Uterus (tissue), 4 donors: Measurements from ENCODE around the gene GUCY2F. TPM values are rescaled to one million over a fixed set of nuclear protein-coding genes. Genes with fewer than 3 reads are reported as not detected.

ENCODE experiments used
- DNase-seq, 2 donors: peaks; one replicate each; pipeline ENCODE4 v3.0.0-alpha.2; 2019 to 2020
- H3K27ac ChIP-seq, 2 donors: fragments of 200-600 bp; sonication (generic); 1 replicate in 1 of 2; 2 replicates in 1 of 2; pipeline ENCODE4 v1.5.1; 2016 to 2018
- H3K27me3 ChIP-seq, 2 donors: fragments of 200-600 bp; sonication (generic); one replicate each; pipeline ENCODE4 v1.5.1; 2018 to 2019; ENCODE audit warnings: control low read depth in 1 of 2
- H3K36me3 ChIP-seq, 2 donors: fragments of 200-600 bp; sonication (generic); one replicate each; pipeline ENCODE4 v1.5.1; 2019; ENCODE audit warnings: control low read depth in 1 of 2
- H3K4me1 ChIP-seq, 2 donors: fragments of 200-600 bp; sonication (generic); one replicate each; pipeline ENCODE4 v1.5.1; 2018 to 2019; ENCODE audit warnings: control low read depth in 1 of 2
- H3K4me3 ChIP-seq, 2 donors: fragments of 200-600 bp; sonication (generic); 1 replicate in 1 of 2; 2 replicates in 1 of 2; pipeline ENCODE4 v1.5.1; 2018 to 2019; ENCODE audit warnings: mild to moderate bottlenecking in 1 of 2
- H3K9me3 ChIP-seq, 2 donors: fragments of 200-600 bp; sonication (generic); one replicate each; pipeline ENCODE4 v1.5.1; 2019; ENCODE audit warnings: control low read depth in 1 of 2
- POLR2A ChIP-seq, 2 donors: fragments of 450-650 bp; IDR thresholded peaks; one replicate each; pipeline ENCODE4 v1.6.1; 2016; ENCODE audit warnings: antibody characterized with exemption in 2 of 2, mild to moderate bottlenecking in 1 of 2, moderate library complexity in 1 of 2
- intact Hi-C: fragments of 100-400 bp; cut with DNase I; formaldehyde crosslinking; loops from one replicate; pipeline ENCODE4 v1.15.1; 2023; ENCODE audit warnings: low total_unique reads
- total RNA-seq, 4 donors: library from RNA; depleted of rRNA in 3 of 4; stranded (reverse); fragments of >200 nt in 3 of 4; gene quantifications; one replicate each; pipeline versions ENCODE4 v1.1.0 to v1.2.4, GENCODE V29; 2014 to 2023
- TF ChIP-seq, protein P1 (sequence below), 4 experiments: fragments of 200-600 bp in 2 of 4; fragments of 450-650 bp in 2 of 4; sonication (generic) in 2 of 4; IDR thresholded peaks; one replicate each; pipeline ENCODE4 v1.5.1; 2016 to 2019; ENCODE audit warnings: antibody characterized with exemption in 4 of 4, mild to moderate bottlenecking in 2 of 4, moderate library complexity in 1 of 4
- donor health status: DM: yes; HTN: yes; CAD: no.

The GUCY2F gene
- total RNA-seq, 4 donors from 2014 or later, result 0.14 TPM; not detected in 3

DNA sequence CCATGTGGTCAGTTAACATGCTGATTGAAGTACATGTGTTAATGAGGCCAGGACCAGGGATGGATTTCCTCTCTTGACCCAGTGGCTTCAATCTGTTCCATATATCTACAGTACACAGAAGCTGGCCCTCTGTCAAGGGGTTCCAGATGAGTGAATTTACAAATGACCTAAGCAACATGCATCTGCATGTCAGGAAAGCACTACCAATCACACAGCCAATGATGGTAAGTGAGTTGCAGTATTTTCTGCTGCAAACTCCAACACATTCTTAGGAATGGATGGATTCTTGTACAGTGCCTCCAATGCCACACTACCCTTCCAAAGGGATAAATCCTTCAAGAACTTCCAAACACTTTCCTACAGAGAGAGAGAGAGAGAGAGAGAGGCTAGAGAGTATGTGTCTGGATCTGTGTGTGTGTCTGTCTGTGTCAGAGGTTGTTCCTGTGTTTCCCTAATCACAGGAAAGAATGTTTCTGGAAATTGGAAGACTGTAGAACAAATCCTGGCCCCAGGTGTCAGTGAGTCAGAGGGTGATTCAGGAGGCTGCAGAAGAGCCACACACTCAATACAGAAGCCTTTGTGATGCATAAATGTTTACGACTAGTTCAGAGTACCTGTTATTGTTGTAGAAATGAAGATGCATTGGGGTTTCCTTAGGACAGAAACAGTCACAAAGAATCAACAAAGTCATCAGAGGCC is 107.5 kb downstream of the GUCY2F start:
- peaks cover 0 to 4% of the 10 kb centered on the region in 2 donors for H3K27me3 ChIP-seq
- intact Hi-C loops, result no loop called here
- TF ChIP-seq, protein P1, sequence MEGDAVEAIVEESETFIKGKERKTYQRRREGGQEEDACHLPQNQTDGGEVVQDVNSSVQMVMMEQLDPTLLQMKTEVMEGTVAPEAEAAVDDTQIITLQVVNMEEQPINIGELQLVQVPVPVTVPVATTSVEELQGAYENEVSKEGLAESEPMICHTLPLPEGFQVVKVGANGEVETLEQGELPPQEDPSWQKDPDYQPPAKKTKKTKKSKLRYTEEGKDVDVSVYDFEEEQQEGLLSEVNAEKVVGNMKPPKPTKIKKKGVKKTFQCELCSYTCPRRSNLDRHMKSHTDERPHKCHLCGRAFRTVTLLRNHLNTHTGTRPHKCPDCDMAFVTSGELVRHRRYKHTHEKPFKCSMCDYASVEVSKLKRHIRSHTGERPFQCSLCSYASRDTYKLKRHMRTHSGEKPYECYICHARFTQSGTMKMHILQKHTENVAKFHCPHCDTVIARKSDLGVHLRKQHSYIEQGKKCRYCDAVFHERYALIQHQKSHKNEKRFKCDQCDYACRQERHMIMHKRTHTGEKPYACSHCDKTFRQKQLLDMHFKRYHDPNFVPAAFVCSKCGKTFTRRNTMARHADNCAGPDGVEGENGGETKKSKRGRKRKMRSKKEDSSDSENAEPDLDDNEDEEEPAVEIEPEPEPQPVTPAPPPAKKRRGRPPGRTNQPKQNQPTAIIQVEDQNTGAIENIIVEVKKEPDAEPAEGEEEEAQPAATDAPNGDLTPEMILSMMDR (IDR thresholded peaks at IDR 0.05), result no peak
- no peak for TF ChIP-seq POLR2A (IDR thresholded peaks at IDR 0.05)
- no peak overlapping the region for H3K27ac ChIP-seq
- H3K9me3 ChIP-seq, result no peaks in the 10 kb centered on the region
- no peak overlapping the region for H3K4me3 ChIP-seq
- DNase-seq, result no peak
- H3K36me3 ChIP-seq, result no peaks in the 10 kb centered on the region
- no peaks in the 10 kb centered on the region for H3K4me1 ChIP-seq

DNA sequence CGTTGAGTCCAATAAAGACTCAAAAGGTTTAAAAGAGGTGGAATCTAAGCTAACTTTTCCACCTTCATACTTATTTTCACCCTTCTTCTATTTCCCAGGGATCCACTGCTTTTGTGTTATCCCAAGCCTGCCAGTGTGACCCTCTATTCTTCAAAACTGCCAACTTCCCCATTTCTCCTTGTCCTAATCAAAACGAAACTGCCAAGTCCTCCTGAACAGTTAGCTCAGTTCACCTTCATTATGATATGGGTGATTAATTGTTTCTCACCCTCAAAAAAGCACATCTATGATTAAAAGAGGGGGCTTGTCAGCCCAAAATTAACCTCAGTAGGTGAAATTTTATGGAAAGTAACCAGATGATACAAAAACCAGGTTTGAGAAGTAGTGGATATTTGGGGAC is 108.4 kb downstream of the GUCY2F start:
- no peak for DNase-seq
- no peaks in the 10 kb centered on the region for H3K4me1 ChIP-seq
- no peaks in the 10 kb centered on the region for H3K36me3 ChIP-seq
- TF ChIP-seq POLR2A (IDR thresholded peaks at IDR 0.05), result no peak
- no peak overlapping the region for H3K27ac ChIP-seq
- intact Hi-C loops, result no loop called here
- no peaks in the 10 kb centered on the region for H3K9me3 ChIP-seq
- no peak overlapping the region for H3K4me3 ChIP-seq
- H3K27me3 ChIP-seq, result no peaks in the 10 kb centered on the region

DNA sequence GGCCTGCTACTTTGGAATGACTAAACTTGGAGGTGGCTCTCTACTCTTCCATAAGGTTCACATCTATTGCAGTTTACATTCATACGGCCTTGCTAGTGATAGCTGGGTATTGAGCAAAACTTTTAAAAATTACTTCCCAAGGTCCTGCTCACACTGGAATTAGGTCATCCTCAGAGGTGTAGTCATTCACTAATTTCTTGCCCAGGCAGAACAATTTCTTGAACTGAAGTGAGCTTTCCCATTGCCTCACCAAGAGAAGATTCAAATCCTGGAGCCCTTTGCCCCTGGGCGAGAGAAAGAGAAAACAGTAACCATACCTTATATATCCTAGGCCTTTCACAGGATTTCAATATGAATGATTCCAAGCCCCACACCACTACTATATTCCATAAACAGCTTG is 109.2 kb downstream of the GUCY2F start:
- intact Hi-C loops, result no loop called here
- H3K4me1 ChIP-seq, result no peaks in the 10 kb centered on the region
- H3K36me3 ChIP-seq, result no peaks in the 10 kb centered on the region
- no peak overlapping the region for H3K27ac ChIP-seq
- no peaks in the 10 kb centered on the region for H3K27me3 ChIP-seq
- no peak overlapping the region for H3K4me3 ChIP-seq
- no peak for DNase-seq
- no peak for TF ChIP-seq POLR2A (IDR thresholded peaks at IDR 0.05)
- H3K9me3 ChIP-seq, result no peaks in the 10 kb centered on the region

DNA sequence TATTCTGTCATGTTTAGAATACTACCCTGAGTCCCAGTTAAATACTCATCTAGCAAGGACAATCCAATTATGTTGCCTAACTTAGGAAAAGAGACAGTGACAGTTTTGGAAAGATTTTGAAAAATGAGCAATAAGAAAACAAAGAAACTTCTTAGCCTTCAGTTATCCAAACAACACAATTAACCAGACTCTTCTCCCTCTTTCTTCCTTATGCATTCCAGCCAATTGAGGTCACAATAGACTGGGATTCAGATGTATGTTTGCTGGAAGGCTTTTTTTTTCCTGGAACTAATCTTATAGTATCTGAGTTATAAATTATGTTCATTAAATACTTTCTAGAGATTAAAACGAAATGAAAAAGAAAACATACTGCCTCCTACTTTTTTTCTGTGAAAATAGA is 109.6 kb downstream of the GUCY2F start:
- intact Hi-C loops, result no loop called here
- Histone ChIP-seq H3K36me3 (no peaks in the 10 kb centered on the region), H3K27ac (no peak overlapping the region), H3K27me3 (no peaks in the 10 kb centered on the region), H3K9me3 (no peaks in the 10 kb centered on the region), H3K4me1 (no peaks in the 10 kb centered on the region), H3K4me3 (no peak overlapping the region)
- TF ChIP-seq POLR2A (IDR thresholded peaks at IDR 0.05), result no peak
- TF ChIP-seq, protein P1 (IDR thresholded peaks at IDR 0.05), result no peak
- DNase-seq, result no peak

DNA sequence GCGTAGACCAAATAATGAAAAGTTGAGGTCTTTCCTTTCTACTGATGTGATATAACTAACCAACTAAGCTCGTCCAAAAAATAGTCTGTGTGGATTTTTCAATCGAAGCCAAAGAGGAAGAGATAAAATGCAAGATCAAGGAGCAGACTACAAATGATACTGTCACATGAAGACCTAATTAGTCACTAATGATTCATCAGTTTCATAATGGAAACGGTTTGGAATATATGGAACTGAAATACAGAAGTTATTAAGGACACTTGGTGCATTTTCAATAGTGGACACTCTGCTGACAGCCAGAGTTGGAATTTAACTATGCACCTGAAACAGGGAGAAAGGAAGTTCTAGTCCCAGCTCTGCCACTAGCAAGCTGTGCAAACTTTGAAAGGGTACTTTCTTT is 119.8 kb downstream of the GUCY2F start:
- no peak overlapping the region for H3K4me3 ChIP-seq
- TF ChIP-seq POLR2A (IDR thresholded peaks at IDR 0.05), result no peak
- TF ChIP-seq, protein P1 (IDR thresholded peaks at IDR 0.05), result no peak
- intact Hi-C loops, result no loop called here
- no peaks in the 10 kb centered on the region for H3K36me3 ChIP-seq
- no peaks in the 10 kb centered on the region for H3K27me3 ChIP-seq
- DNase-seq, result no peak
- no peaks in the 10 kb centered on the region for H3K4me1 ChIP-seq
- no peaks in the 10 kb centered on the region for H3K9me3 ChIP-seq
- H3K27ac ChIP-seq, result no peak overlapping the region

DNA sequence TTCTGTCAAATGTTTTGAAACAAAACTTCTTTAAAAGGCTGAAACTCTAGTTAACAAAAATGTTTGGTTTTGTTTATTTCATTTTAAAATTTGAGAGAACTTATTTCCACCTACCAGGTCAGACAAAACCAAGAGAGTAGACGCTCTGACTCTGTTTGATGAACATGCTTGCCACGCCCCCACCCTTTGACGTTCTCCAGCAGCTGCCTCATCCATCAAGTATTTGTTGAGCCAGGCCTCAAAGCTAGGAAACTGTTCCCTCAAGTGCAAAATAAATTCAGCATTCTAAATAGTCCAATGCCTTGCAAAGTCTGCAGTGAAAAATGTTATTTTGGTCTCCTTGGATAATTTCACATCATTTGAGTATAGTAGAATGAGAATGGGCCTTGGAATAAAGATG is 121.6 kb downstream of the GUCY2F start:
- no peaks in the 10 kb centered on the region for H3K9me3 ChIP-seq
- no peaks in the 10 kb centered on the region for H3K36me3 ChIP-seq
- intact Hi-C loops, result no loop called here
- H3K27me3 ChIP-seq, result no peaks in the 10 kb centered on the region
- DNase-seq, result no peak
- H3K4me1 ChIP-seq, result no peaks in the 10 kb centered on the region
- H3K4me3 ChIP-seq, result no peak overlapping the region
- TF ChIP-seq, protein P1 (IDR thresholded peaks at IDR 0.05), result no peak
- TF ChIP-seq POLR2A (IDR thresholded peaks at IDR 0.05), result no peak
- no peak overlapping the region for H3K27ac ChIP-seq
